HEK293 (cell line): ENCODE data around the gene CAP2.

Experiments
- FEZF1 ChIP-seq: fragments of 450-650 bp; formaldehyde crosslinking; IDR thresholded peaks from 2 replicates; pipeline ENCODE4 v1.5.1; 2016; ENCODE audit warnings: missing biosample characterization, missing genetic modification characterization
- GFI1B ChIP-seq: fragments of 450-650 bp; formaldehyde crosslinking; IDR thresholded peaks from 2 replicates; pipeline ENCODE4 v1.5.1; 2016; ENCODE audit warnings: missing biosample characterization, missing genetic modification characterization
- KLF10 ChIP-seq: fragments of 450-650 bp; IDR thresholded peaks from 2 replicates; pipeline ENCODE4 v1.5.1; 2018; ENCODE audit warnings: missing biosample characterization, mild to moderate bottlenecking, missing genetic modification characterization
- ZNF2 ChIP-seq: fragments of 450-650 bp; formaldehyde crosslinking; IDR thresholded peaks from 2 replicates; pipeline ENCODE4 v1.5.1; 2016; ENCODE audit warnings: missing biosample characterization, missing genetic modification characterization
- ZNF274 ChIP-seq, 2 experiments: fragments of 200-500 bp in 1 of 2; fragments of 450-650 bp in 1 of 2; sonication (Bioruptor generic) in 1 of 2; formaldehyde crosslinking in 1 of 2; IDR thresholded peaks; 2 replicates each; pipeline versions ENCODE4 v1.5.1 to v1.6.1; 2014 to 2016; ENCODE audit warnings: borderline replicate concordance in 1 of 2, inconsistent platforms in 1 of 2, low read length in 1 of 2, missing biosample characterization in 1 of 2, missing genetic modification characterization in 1 of 2
- ZNF311 ChIP-seq: fragments of 450-650 bp; formaldehyde crosslinking; IDR thresholded peaks from 2 replicates; pipeline ENCODE4 v1.5.1; 2017; ENCODE audit warnings: missing biosample characterization, missing genetic modification characterization, borderline replicate concordance
- ZNF324 ChIP-seq: fragments of 450-650 bp; formaldehyde crosslinking; IDR thresholded peaks from 2 replicates; pipeline ENCODE4 v1.5.1; 2016; ENCODE audit warnings: missing biosample characterization, missing genetic modification characterization
- ZNF391 ChIP-seq: fragments of 450-650 bp; formaldehyde crosslinking; IDR thresholded peaks from 2 replicates; pipeline ENCODE4 v1.5.1; 2016; ENCODE audit warnings: low read depth, missing biosample characterization, missing genetic modification characterization, borderline replicate concordance
- ZNF561 ChIP-seq: fragments of 450-650 bp; IDR thresholded peaks from 2 replicates; pipeline ENCODE4 v1.5.1; 2018; ENCODE audit warnings: missing biosample characterization, missing genetic modification characterization, borderline replicate concordance
- ZNF629 ChIP-seq: fragments of 450-650 bp; formaldehyde crosslinking; IDR thresholded peaks from 2 replicates; pipeline ENCODE4 v1.5.1; 2017; ENCODE audit warnings: missing biosample characterization, missing genetic modification characterization
- ZNF670 ChIP-seq: fragments of 450-650 bp; formaldehyde crosslinking; IDR thresholded peaks from 2 replicates; pipeline ENCODE4 v1.5.1; 2016; ENCODE audit warnings: missing biosample characterization, missing genetic modification characterization, low read depth
- ZNF707 ChIP-seq: fragments of 450-650 bp; formaldehyde crosslinking; IDR thresholded peaks from 2 replicates; pipeline ENCODE4 v1.5.1; 2016; ENCODE audit warnings: missing biosample characterization, missing genetic modification characterization
- ZSCAN23 ChIP-seq: fragments of 450-650 bp; formaldehyde crosslinking; IDR thresholded peaks from 2 replicates; pipeline ENCODE4 v1.5.1; 2016; ENCODE audit warnings: missing biosample characterization, missing genetic modification characterization
- TF ChIP-seq, protein P1 (sequence below): fragments of 450-650 bp; formaldehyde crosslinking; IDR thresholded peaks from 2 replicates; pipeline ENCODE4 v1.5.1; 2016; ENCODE audit warnings: missing biosample characterization, missing genetic modification characterization
- TF ChIP-seq, protein P2 (sequence below): fragments of 450-650 bp; formaldehyde crosslinking; IDR thresholded peaks from 2 replicates; pipeline ENCODE4 v1.5.1; 2016; ENCODE audit warnings: missing biosample characterization, missing genetic modification characterization
- TF ChIP-seq, protein P3 (sequence below): fragments of 450-650 bp; formaldehyde crosslinking; IDR thresholded peaks from 2 replicates; pipeline ENCODE4 v1.5.1; 2016; ENCODE audit warnings: missing biosample characterization, missing genetic modification characterization
- TF ChIP-seq, protein P4 (sequence below): fragments of 450-650 bp; formaldehyde crosslinking; IDR thresholded peaks from 2 replicates; pipeline ENCODE4 v1.5.1; 2017; ENCODE audit warnings: missing biosample characterization, missing genetic modification characterization
- TF ChIP-seq, protein P5 (sequence below): fragments of 450-650 bp; formaldehyde crosslinking; IDR thresholded peaks from 2 replicates; pipeline ENCODE4 v1.5.1; 2017; ENCODE audit warnings: missing biosample characterization, missing genetic modification characterization
- TF ChIP-seq, protein P6 (sequence below): fragments of 450-650 bp; formaldehyde crosslinking; IDR thresholded peaks from 2 replicates; pipeline ENCODE4 v1.5.0; 2017; ENCODE audit warnings: missing biosample characterization, missing genetic modification characterization, borderline replicate concordance
- TF ChIP-seq, protein P7 (sequence below): sonication (generic); formaldehyde crosslinking; IDR thresholded peaks from 2 replicates; pipeline ENCODE4 v1.8.1; 2022; ENCODE audit warnings: mild to moderate bottlenecking, moderate library complexity, missing genetic modification reagents
- TF ChIP-seq, protein P8 (sequence below): fragments of 450-650 bp; IDR thresholded peaks from 2 replicates; pipeline ENCODE4 v1.5.1; 2018; ENCODE audit warnings: missing biosample characterization, mild to moderate bottlenecking, missing genetic modification characterization

CAP2 gene

DNA sequence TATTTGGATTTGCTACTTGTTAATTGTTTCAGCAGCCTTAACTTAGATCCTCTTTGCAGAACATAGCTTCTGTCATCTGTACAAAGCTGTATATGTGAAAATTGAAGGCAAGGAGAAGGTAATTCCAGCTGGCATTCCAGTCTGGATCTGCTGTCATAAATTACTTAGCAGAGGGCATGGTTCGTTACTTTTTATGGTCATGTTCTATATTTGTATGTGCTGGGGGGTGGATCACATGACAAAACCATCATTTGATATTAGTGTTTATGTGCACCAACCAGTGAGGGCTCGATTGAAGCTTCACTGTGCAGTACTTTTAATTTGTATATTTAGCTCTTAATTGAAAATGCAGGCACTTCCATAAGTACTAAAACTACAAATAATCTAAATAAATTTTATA, 80.2 kb downstream of the CAP2 start (continued):
- TF ChIP-seq ZNF391 (tag by site-specific recombination) (peak; percentile 92), ZNF324 (tag by site-specific recombination) (peak; percentile 63; the same call in 1 of the 2 replicates), ZNF707 (tag by site-specific recombination) (no peak), KLF10 (peak; percentile 80), ZNF2 (tag by site-specific recombination) (peak; percentile 86), ZSCAN23 (tag by site-specific recombination) (peak; percentile 78; the same call in 1 of the 2 replicates), ZNF274 (IDR thresholded peaks at IDR 0.05; ENCODE audit: low read length) (no peak), ZNF274 (tag by site-specific recombination; IDR thresholded peaks at IDR 0.05; ENCODE audit: borderline replicate concordance) (no peak), ZNF311 (tag by site-specific recombination) (no peak), ZNF629 (tag by site-specific recombination) (peak; percentile 85), ZNF670 (tag by site-specific recombination) (no peak), FEZF1 (tag by site-specific recombination) (peak; percentile 77), ZNF561 (tag by site-specific recombination) (peak; percentile 59; the same call in 1 of the 2 replicates), GFI1B (tag by site-specific recombination) (0 out of 2 replicates have a peak, but pooled peaks have one; percentile 51)
- TF ChIP-seq, protein P1, sequence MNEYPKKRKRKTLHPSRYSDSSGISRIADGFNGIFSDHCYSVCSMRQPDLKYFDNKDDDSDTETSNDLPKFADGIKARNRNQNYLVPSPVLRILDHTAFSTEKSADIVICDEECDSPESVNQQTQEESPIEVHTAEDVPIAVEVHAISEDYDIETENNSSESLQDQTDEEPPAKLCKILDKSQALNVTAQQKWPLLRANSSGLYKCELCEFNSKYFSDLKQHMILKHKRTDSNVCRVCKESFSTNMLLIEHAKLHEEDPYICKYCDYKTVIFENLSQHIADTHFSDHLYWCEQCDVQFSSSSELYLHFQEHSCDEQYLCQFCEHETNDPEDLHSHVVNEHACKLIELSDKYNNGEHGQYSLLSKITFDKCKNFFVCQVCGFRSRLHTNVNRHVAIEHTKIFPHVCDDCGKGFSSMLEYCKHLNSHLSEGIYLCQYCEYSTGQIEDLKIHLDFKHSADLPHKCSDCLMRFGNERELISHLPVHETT (tag by site-specific recombination), result peak; percentile 90; the same call in 1 of the 2 replicates
- TF ChIP-seq, protein P2, sequence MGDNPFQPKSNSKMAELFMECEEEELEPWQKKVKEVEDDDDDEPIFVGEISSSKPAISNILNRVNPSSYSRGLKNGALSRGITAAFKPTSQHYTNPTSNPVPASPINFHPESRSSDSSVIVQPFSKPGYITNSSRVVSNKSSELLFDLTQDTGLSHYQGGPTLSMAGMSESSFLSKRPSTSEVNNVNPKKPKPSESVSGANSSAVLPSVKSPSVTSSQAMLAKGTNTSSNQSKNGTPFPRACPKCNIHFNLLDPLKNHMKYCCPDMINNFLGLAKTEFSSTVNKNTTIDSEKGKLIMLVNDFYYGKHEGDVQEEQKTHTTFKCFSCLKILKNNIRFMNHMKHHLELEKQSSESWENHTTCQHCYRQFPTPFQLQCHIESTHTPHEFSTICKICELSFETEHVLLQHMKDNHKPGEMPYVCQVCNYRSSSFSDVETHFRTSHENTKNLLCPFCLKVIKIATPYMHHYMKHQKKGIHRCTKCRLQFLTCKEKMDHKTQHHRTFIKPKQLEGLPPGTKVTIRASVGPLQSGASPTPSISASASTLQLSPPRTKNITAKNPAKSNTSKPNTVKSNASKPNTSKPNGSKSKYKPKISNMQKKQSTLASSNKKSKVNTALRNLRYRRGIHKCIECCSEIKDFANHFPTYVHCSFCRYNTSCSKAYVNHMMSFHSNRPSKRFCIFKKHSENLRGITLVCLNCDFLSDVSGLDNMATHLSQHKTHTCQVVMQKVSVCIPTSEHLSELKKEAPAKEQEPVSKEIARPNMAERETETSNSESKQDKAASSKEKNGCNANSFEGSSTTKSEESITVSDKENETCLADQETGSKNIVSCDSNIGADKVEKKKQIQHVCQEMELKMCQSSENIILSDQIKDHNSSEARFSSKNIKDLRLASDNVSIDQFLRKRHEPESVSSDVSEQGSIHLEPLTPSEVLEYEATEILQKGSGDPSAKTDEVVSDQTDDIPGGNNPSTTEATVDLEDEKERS, result no peak
- TF ChIP-seq, protein P3, sequence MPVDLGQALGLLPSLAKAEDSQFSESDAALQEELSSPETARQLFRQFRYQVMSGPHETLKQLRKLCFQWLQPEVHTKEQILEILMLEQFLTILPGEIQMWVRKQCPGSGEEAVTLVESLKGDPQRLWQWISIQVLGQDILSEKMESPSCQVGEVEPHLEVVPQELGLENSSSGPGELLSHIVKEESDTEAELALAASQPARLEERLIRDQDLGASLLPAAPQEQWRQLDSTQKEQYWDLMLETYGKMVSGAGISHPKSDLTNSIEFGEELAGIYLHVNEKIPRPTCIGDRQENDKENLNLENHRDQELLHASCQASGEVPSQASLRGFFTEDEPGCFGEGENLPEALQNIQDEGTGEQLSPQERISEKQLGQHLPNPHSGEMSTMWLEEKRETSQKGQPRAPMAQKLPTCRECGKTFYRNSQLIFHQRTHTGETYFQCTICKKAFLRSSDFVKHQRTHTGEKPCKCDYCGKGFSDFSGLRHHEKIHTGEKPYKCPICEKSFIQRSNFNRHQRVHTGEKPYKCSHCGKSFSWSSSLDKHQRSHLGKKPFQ, result peak; percentile 67
- TF ChIP-seq, protein P4, sequence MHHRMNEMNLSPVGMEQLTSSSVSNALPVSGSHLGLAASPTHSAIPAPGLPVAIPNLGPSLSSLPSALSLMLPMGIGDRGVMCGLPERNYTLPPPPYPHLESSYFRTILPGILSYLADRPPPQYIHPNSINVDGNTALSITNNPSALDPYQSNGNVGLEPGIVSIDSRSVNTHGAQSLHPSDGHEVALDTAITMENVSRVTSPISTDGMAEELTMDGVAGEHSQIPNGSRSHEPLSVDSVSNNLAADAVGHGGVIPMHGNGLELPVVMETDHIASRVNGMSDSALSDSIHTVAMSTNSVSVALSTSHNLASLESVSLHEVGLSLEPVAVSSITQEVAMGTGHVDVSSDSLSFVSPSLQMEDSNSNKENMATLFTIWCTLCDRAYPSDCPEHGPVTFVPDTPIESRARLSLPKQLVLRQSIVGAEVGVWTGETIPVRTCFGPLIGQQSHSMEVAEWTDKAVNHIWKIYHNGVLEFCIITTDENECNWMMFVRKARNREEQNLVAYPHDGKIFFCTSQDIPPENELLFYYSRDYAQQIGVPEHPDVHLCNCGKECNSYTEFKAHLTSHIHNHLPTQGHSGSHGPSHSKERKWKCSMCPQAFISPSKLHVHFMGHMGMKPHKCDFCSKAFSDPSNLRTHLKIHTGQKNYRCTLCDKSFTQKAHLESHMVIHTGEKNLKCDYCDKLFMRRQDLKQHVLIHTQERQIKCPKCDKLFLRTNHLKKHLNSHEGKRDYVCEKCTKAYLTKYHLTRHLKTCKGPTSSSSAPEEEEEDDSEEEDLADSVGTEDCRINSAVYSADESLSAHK (tag by site-specific recombination), result peak; percentile 87
- TF ChIP-seq, protein P5, sequence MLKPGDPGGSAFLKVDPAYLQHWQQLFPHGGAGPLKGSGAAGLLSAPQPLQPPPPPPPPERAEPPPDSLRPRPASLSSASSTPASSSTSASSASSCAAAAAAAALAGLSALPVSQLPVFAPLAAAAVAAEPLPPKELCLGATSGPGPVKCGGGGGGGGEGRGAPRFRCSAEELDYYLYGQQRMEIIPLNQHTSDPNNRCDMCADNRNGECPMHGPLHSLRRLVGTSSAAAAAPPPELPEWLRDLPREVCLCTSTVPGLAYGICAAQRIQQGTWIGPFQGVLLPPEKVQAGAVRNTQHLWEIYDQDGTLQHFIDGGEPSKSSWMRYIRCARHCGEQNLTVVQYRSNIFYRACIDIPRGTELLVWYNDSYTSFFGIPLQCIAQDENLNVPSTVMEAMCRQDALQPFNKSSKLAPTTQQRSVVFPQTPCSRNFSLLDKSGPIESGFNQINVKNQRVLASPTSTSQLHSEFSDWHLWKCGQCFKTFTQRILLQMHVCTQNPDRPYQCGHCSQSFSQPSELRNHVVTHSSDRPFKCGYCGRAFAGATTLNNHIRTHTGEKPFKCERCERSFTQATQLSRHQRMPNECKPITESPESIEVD, result peak; percentile 96
- TF ChIP-seq, protein P6, sequence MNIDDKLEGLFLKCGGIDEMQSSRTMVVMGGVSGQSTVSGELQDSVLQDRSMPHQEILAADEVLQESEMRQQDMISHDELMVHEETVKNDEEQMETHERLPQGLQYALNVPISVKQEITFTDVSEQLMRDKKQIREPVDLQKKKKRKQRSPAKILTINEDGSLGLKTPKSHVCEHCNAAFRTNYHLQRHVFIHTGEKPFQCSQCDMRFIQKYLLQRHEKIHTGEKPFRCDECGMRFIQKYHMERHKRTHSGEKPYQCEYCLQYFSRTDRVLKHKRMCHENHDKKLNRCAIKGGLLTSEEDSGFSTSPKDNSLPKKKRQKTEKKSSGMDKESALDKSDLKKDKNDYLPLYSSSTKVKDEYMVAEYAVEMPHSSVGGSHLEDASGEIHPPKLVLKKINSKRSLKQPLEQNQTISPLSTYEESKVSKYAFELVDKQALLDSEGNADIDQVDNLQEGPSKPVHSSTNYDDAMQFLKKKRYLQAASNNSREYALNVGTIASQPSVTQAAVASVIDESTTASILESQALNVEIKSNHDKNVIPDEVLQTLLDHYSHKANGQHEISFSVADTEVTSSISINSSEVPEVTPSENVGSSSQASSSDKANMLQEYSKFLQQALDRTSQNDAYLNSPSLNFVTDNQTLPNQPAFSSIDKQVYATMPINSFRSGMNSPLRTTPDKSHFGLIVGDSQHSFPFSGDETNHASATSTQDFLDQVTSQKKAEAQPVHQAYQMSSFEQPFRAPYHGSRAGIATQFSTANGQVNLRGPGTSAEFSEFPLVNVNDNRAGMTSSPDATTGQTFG (tag by site-specific recombination), result no peak
- TF ChIP-seq, protein P7, sequence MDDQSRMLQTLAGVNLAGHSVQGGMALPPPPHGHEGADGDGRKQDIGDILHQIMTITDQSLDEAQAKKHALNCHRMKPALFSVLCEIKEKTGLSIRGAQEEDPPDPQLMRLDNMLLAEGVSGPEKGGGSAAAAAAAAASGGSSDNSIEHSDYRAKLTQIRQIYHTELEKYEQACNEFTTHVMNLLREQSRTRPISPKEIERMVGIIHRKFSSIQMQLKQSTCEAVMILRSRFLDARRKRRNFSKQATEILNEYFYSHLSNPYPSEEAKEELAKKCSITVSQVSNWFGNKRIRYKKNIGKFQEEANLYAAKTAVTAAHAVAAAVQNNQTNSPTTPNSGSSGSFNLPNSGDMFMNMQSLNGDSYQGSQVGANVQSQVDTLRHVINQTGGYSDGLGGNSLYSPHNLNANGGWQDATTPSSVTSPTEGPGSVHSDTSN (CRISPR knock-in tag), result no peak
- TF ChIP-seq, protein P8, sequence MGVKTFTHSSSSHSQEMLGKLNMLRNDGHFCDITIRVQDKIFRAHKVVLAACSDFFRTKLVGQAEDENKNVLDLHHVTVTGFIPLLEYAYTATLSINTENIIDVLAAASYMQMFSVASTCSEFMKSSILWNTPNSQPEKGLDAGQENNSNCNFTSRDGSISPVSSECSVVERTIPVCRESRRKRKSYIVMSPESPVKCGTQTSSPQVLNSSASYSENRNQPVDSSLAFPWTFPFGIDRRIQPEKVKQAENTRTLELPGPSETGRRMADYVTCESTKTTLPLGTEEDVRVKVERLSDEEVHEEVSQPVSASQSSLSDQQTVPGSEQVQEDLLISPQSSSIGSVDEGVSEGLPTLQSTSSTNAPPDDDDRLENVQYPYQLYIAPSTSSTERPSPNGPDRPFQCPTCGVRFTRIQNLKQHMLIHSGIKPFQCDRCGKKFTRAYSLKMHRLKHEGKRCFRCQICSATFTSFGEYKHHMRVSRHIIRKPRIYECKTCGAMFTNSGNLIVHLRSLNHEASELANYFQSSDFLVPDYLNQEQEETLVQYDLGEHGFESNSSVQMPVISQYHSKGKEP (tag by site-specific recombination), result peak; percentile 80
